HepG2 (cell line): Measurements from ENCODE around the gene C1orf185. TPM values are rescaled to one million over a fixed set of nuclear protein-coding genes. Genes with fewer than 3 reads are reported as not detected.

ENCODE experiments used
- ATAC-seq: fragments of 200-7000 bp; cut with Tn5 transposase; 3 replicates; pipeline ENCODE4 v1.9.1; 2020; ENCODE audit warnings: mild to moderate bottlenecking, moderate library complexity
- BruUV-seq: library from RNA; stranded (reverse); fragments of 400-500 nt; replicated peaks from 2 replicates; lab custom pipeline; 2021; lab: Mats Ljungman, UMichigan
- CTCF ChIA-PET: fragments of 300-600 bp; formaldehyde crosslinking; extraction: SDS; loops from one replicate; lab custom pipeline; 2021; ENCODE audit warnings: low total read pairs, inconsistent platforms, low intra/inter-chr PET ratio; lab: Yijun Ruan, JAX
- POLR2A ChIA-PET: fragments of 350-600 bp; sonication (Branson Sonifier 250); formaldehyde crosslinking; loops from one replicate; lab custom pipeline; 2020; ENCODE audit warnings: antibody characterized with exemption, inconsistent platforms; lab: Yijun Ruan, JAX
- DNase-seq: peaks from one replicate; pipeline ENCODE4 v3.0.0-alpha.2; 2015; ENCODE audit warnings: low spot score
- FAIRE-seq: peaks from 3 replicates; lab custom pipeline; 2011; peaks lifted over from hg19 to GRCh38; lab: Jason Lieb, UNC
- H2AFZ ChIP-seq: one replicate; pipeline ENCODE4 v1.6.1; 2011; ENCODE audit warnings: low read length, inconsistent platforms
- H3K27ac ChIP-seq: fragments of 300-600 bp; 3 replicates; pipeline ENCODE4 v1.8.0; 2011; ENCODE audit warnings: mixed run types, mild to moderate bottlenecking, mixed read lengths, low read length, inconsistent platforms; ENCODE audit not compliant: insufficient read depth; ENCODE audit errors: extremely low read length
- H3K27me3 ChIP-seq, 2 experiments: fragments of 200-600 bp in 1 of 2; 2 replicates in 1 of 2; 3 replicates in 1 of 2; pipeline versions ENCODE4 v1.6.0 to v1.8.0; 2011; ENCODE audit warnings: low read length in 2 of 2, mild to moderate bottlenecking in 2 of 2, moderate library complexity in 2 of 2, inconsistent platforms in 1 of 2; ENCODE audit not compliant: insufficient read depth in 2 of 2, control insufficient read depth in 1 of 2
- H3K36me3 ChIP-seq, 2 experiments: fragments of 200-600 bp in 1 of 2; replicated peaks in 1 of 2; 2 replicates in 1 of 2; 3 replicates in 1 of 2; pipeline versions ENCODE4 v1.5.1 to v1.8.0; 2011; ENCODE audit warnings: low read length in 2 of 2, inconsistent platforms in 1 of 2; ENCODE audit not compliant: insufficient read depth in 2 of 2, control insufficient read depth in 1 of 2
- H3K4me1 ChIP-seq: 2 replicates; pipeline ENCODE4 v1.5.1; 2012; ENCODE audit warnings: low read length, inconsistent platforms; ENCODE audit not compliant: insufficient read depth
- H3K4me2 ChIP-seq: 2 replicates; pipeline ENCODE4 v1.6.0; 2011; ENCODE audit warnings: low read depth, low read length, inconsistent platforms
- H3K4me3 ChIP-seq, 3 experiments: fragments of 200-600 bp in 1 of 3; sonication (generic), shearing (Covaris generic) in 1 of 3; replicated peaks in 1 of 3; 2 replicates each; pipeline ENCODE4 v1.5.1; 2011 to 2016; ENCODE audit warnings: low read length in 3 of 3, inconsistent platforms in 2 of 3, low read depth in 2 of 3, mild to moderate bottlenecking in 2 of 3, control low read depth in 1 of 3, mixed read lengths in 1 of 3; ENCODE audit not compliant: insufficient read depth in 1 of 3
- H3K79me2 ChIP-seq: one replicate; pipeline ENCODE4 v1.6.1; 2011; ENCODE audit warnings: low read length, inconsistent platforms; ENCODE audit not compliant: insufficient read depth
- H3K9ac ChIP-seq: 2 replicates; pipeline ENCODE4 v1.6.0; 2011; ENCODE audit warnings: mild to moderate bottlenecking, low read depth, low read length, inconsistent platforms; ENCODE audit not compliant: insufficient read depth
- H3K9me3 ChIP-seq: 2 replicates; pipeline ENCODE4 v1.5.1; 2012; ENCODE audit warnings: mild to moderate bottlenecking, low read length
- H4K20me1 ChIP-seq: 2 replicates; pipeline ENCODE4 v1.6.0; 2011; ENCODE audit warnings: inconsistent platforms, mild to moderate bottlenecking, low read length, moderate library complexity; ENCODE audit not compliant: insufficient read depth
- GRHL1 ChIP-seq: sonication (generic); formaldehyde crosslinking; conservative IDR thresholded peaks from 2 replicates; pipeline ENCODE4 v1.8.0; 2022; ENCODE audit warnings: missing genetic modification reagents
- THRA ChIP-seq: sonication (generic); formaldehyde crosslinking; IDR thresholded peaks from 2 replicates; pipeline ENCODE4 v1.4.0; 2020; ENCODE audit warnings: missing genetic modification reagents, borderline replicate concordance
- ZFP62 ChIP-seq: sonication (generic); formaldehyde crosslinking; IDR thresholded peaks from 2 replicates; pipeline ENCODE4 v1.4.0; 2020; ENCODE audit warnings: missing genetic modification reagents
- ZNF609 ChIP-seq: sonication (generic); formaldehyde crosslinking; IDR thresholded peaks from 2 replicates; pipeline ENCODE4 v1.4.0; 2020; ENCODE audit warnings: mild to moderate bottlenecking, missing genetic modification reagents, borderline replicate concordance
- WGBS: methylation state at CpG from one replicate; pipeline ENCODE4 v1.1.6; 2017; ENCODE audit warnings: low lambda C conversion rate; 5-methylcytosine and 5-hydroxymethylcytosine counted together
- in situ Hi-C: cut with HindIII; loops from 2 replicates; pipeline ENCODE4 v1.10.0; 2017; ENCODE audit warnings: low pct_unique_long_range_greater_than_20kb; ENCODE audit not compliant: extremely low pct_ligation_motif_present
- intact Hi-C: fragments of 100-400 bp; cut with micrococcal nuclease; formaldehyde crosslinking; loops from one replicate; pipeline ENCODE4 v1.10.0; 2022; ENCODE audit not compliant: unreplicated experiment
- polyA plus RNA-seq, 8 experiments: library from polyadenylated mRNA; depleted of rRNA in 3 of 8; stranded (reverse) in 7 of 8; unstranded in 1 of 8; fragments of >200 nt; fragmentation: Illumina TruSeq in 4 of 8; extraction: Trizol in 4 of 8; gene quantifications; 2 replicates each; pipeline versions ENCODE4 v1.2.1 to v1.2.3, GENCODE V29; 2011 to 2016; ENCODE audit warnings: low read depth in 4 of 8, missing spikeins in 1 of 8, mixed read lengths in 1 of 8; ENCODE audit not compliant: insufficient read depth in 1 of 8
- total RNA-seq, 5 experiments: library from RNA; depleted of rRNA; stranded (reverse); fragments of >200 nt; fragmentation: Illumina TruSeq; extraction: Trizol; gene quantifications; 2 replicates each; pipeline ENCODE4 v1.2.3, GENCODE V29; 2016; ENCODE audit warnings: low read depth in 1 of 5

Gene C1orf185
- total and polyA plus RNA-seq, 2 of the 13 experiments (the other 11 are each of a cell fraction or from before 2014, with no cell fraction given): not detected

- Histone ChIP-seq H3K4me2 (no peak overlapping the region), H3K4me1 (no peaks in the 10 kb centered on the region), H3K9ac (no peak overlapping the region), H3K79me2 (no peaks in the 10 kb centered on the region), H3K27me3 (no peaks in the 10 kb centered on the region), H2AFZ (no peak overlapping the region), H4K20me1 (no peaks in the 10 kb centered on the region), H3K9me3 (peaks cover 9% of the 10 kb centered on the region), H3K36me3 (no peaks in the 10 kb centered on the region), H3K4me3 (no peak overlapping the region), H3K27ac (no peak overlapping the region)
- ATAC-seq (no peak), FAIRE-seq (no peak), DNase-seq (no peak)
- in situ Hi-C loops: no loop called here
- intact Hi-C loops: no loop called here
- no peak for TF ChIP-seq ZFP62
- no peak for TF ChIP-seq ZNF609
- no TSS peak for BruUV-seq
- 17% methylated on average over 4 of the region's 4 CpGs for WGBS
- ChIA-PET CTCF (no interaction called here), POLR2A (no interaction called here)
Measured at GRCh38 chr1:51157395-51157794, 55.4 kb downstream of the C1orf185 start.

- no peaks in the 10 kb centered on the region for H3K36me3 ChIP-seq
- H3K9me3 ChIP-seq: peaks cover 9% of the 10 kb centered on the region
- CTCF ChIA-PET: no interaction called here
- TF ChIP-seq THRA (CRISPR knock-in tag) (no peak), GRHL1 (no peak)
- 33% methylated on average over 4 of the region's 4 CpGs for WGBS
- H3K4me3 ChIP-seq: no peak overlapping the region
- FAIRE-seq: no peak
- in situ Hi-C loops (no loop called here), intact Hi-C loops (no loop called here)
- no peak for DNase-seq
- no TSS peak for BruUV-seq
- H2AFZ ChIP-seq: no peak overlapping the region
- H3K4me2 ChIP-seq: no peak overlapping the region
- no peak for ATAC-seq
- no peaks in the 10 kb centered on the region for H3K4me1 ChIP-seq
- H3K9ac ChIP-seq: no peak overlapping the region
- H4K20me1 ChIP-seq: no peaks in the 10 kb centered on the region
- H3K27me3 ChIP-seq: no peaks in the 10 kb centered on the region
- no peaks in the 10 kb centered on the region for H3K79me2 ChIP-seq
- POLR2A ChIA-PET: no interaction called here
- H3K27ac ChIP-seq: no peak overlapping the region
Measured at GRCh38 chr1:51158263-51158662, 56.2 kb downstream of the C1orf185 start.
